CD14-positive monocyte (primary cell): ENCODE data around the gene SYNDIG1. TPM values are rescaled to one million over a fixed set of nuclear protein-coding genes. Genes with fewer than 3 reads are reported as not detected.

Experiments
- DNase-seq, 3 donors: peaks; one replicate each; pipeline ENCODE4 v3.0.0-alpha.2; 2011 to 2022
- H2AFZ ChIP-seq: 2 replicates; pipeline ENCODE4 v1.6.0; 2012; ENCODE audit warnings: mild to moderate bottlenecking, low read depth, low read length, inconsistent platforms; ENCODE audit not compliant: insufficient read depth, poor library complexity, severe bottlenecking
- H3K27ac ChIP-seq, 2 donors: 1 replicate in 1 of 2; 2 replicates in 1 of 2; pipeline ENCODE4 v1.5.1; 2012 to 2013; ENCODE audit warnings: low read length in 2 of 2, control low read depth in 1 of 2, inconsistent platforms in 1 of 2, low read depth in 1 of 2, mild to moderate bottlenecking in 1 of 2
- H3K27me3 ChIP-seq, 2 donors: one replicate each; pipeline versions ENCODE4 v1.6.0 to v1.6.1; 2011 to 2013; ENCODE audit warnings: low read length in 2 of 2; ENCODE audit not compliant: control insufficient read depth in 2 of 2, insufficient read depth in 2 of 2
- H3K36me3 ChIP-seq, 2 donors: replicated peaks in 1 of 2; 1 replicate in 1 of 2; 2 replicates in 1 of 2; pipeline versions ENCODE4 v1.5.1 to v1.6.1; 2012 to 2013; ENCODE audit warnings: low read length in 2 of 2, control low read depth in 1 of 2, inconsistent platforms in 1 of 2, mild to moderate bottlenecking in 1 of 2; ENCODE audit not compliant: insufficient read depth in 2 of 2, control insufficient read depth in 1 of 2
- H3K4me1 ChIP-seq, 2 donors: 1 replicate in 1 of 2; 2 replicates in 1 of 2; pipeline versions ENCODE4 v1.5.1 to v1.6.1; 2012 to 2013; ENCODE audit warnings: low read length in 2 of 2, control low read depth in 1 of 2, inconsistent platforms in 1 of 2, mild to moderate bottlenecking in 1 of 2, moderate library complexity in 1 of 2; ENCODE audit not compliant: insufficient read depth in 2 of 2, control insufficient read depth in 1 of 2
- H3K4me2 ChIP-seq: replicated peaks from 2 replicates; pipeline ENCODE3; 2012; ENCODE audit warnings: low read length, moderate library complexity, mild to moderate bottlenecking; ENCODE audit not compliant: poor library complexity, severe bottlenecking; ENCODE audit errors: extremely low read depth
- H3K4me3 ChIP-seq, 3 experiments: fragments of 200-600 bp in 1 of 3; sonication (generic) in 1 of 3; replicated peaks in 1 of 3; 1 replicate in 2 of 3; 2 replicates in 1 of 3; pipeline ENCODE4 v1.5.1; 2011 to 2013; ENCODE audit warnings: low read length in 3 of 3, mild to moderate bottlenecking in 3 of 3, control low read depth in 2 of 3, low read depth in 2 of 3, inconsistent platforms in 1 of 3, moderate library complexity in 1 of 3
- H3K79me2 ChIP-seq: 2 replicates; pipeline ENCODE4 v1.6.0; 2012; ENCODE audit warnings: mild to moderate bottlenecking, control low read depth, inconsistent platforms, low read length, moderate library complexity; ENCODE audit not compliant: insufficient read depth
- H3K9ac ChIP-seq: 2 replicates; pipeline ENCODE4 v1.6.0; 2017; ENCODE audit warnings: low read length, mild to moderate bottlenecking; ENCODE audit not compliant: insufficient read depth, poor library complexity, severe bottlenecking
- H3K9me3 ChIP-seq, 2 donors: replicated peaks in 1 of 2; 1 replicate in 1 of 2; 2 replicates in 1 of 2; pipeline versions ENCODE4 v1.5.1 to v1.6.1; 2012 to 2013; ENCODE audit warnings: low read length in 2 of 2, control low read depth in 1 of 2; ENCODE audit not compliant: control insufficient read depth in 1 of 2, insufficient read depth in 1 of 2
- H4K20me1 ChIP-seq: 2 replicates; pipeline ENCODE4 v1.6.0; 2012; ENCODE audit warnings: mild to moderate bottlenecking, low read length, control low read depth, moderate library complexity; ENCODE audit not compliant: insufficient read depth
- H3K27ac Mint-ChIP-seq, 7 donors: one replicate each; pipeline ENCODE4 v1.8.0; 2020; ENCODE audit warnings: mild to moderate bottlenecking in 7 of 7, mixed read lengths in 7 of 7, moderate library complexity in 6 of 7, inconsistent platforms in 2 of 7
- H3K27me3 Mint-ChIP-seq, 3 donors: one replicate each; pipeline ENCODE4 v1.8.0; 2021 to 2022; ENCODE audit warnings: low read depth in 3 of 3, mild to moderate bottlenecking in 3 of 3, mixed read lengths in 3 of 3, moderate library complexity in 3 of 3, inconsistent platforms in 1 of 3
- H3K36me3 Mint-ChIP-seq, 2 donors: one replicate each; pipeline ENCODE4 v1.8.0; 2020; ENCODE audit warnings: mixed read lengths in 2 of 2, inconsistent platforms in 1 of 2, mild to moderate bottlenecking in 1 of 2
- H3K4me1 Mint-ChIP-seq: one replicate; pipeline ENCODE4 v1.8.0; 2020; ENCODE audit warnings: mild to moderate bottlenecking, mixed read lengths
- H3K4me3 Mint-ChIP-seq, 2 donors: one replicate each; pipeline ENCODE4 v1.8.0; 2020; ENCODE audit warnings: mild to moderate bottlenecking in 2 of 2, mixed read lengths in 2 of 2, moderate library complexity in 1 of 2
- H3K9me3 Mint-ChIP-seq, 7 donors: one replicate each; pipeline ENCODE4 v1.8.0; 2020 to 2022; ENCODE audit warnings: mixed read lengths in 7 of 7, mild to moderate bottlenecking in 6 of 7, moderate library complexity in 6 of 7, inconsistent platforms in 2 of 7
- CTCF ChIP-seq: fragments of 200-600 bp; IDR thresholded peaks from one replicate; pipeline ENCODE4 v1.8.0; 2022; ENCODE audit warnings: antibody characterized with exemption, mild to moderate bottlenecking
- WGBS: methylation state at CpG from one replicate; pipeline ENCODE4 v1.1.5; 2013; ENCODE audit warnings: missing lambda C conversion rate; ENCODE audit not compliant: insufficient coverage; 5-methylcytosine and 5-hydroxymethylcytosine counted together
- intact Hi-C, 2 donors: fragments of 100-400 bp; cut with micrococcal nuclease; formaldehyde crosslinking; loops; one replicate each; pipeline versions ENCODE4 v1.15.0 to v1.15.1; 2023
- polyA plus RNA-seq, 3 donors: library from polyadenylated mRNA; depleted of rRNA in 1 of 3; unstranded in 2 of 3; stranded (reverse) in 1 of 3; fragments of 300-500 nt in 2 of 3; fragments of >200 nt in 1 of 3; fragmentation: Illumina TruSeq in 2 of 3; gene quantifications; 1 replicate in 2 of 3; 2 replicates in 1 of 3; pipeline ENCODE4 v1.2.3, GENCODE V29; 2012 to 2021

SYNDIG1 gene
- polyA plus RNA-seq, 3 donors = not detected

- no peaks in the 10 kb centered on the region for H3K4me1 Mint-ChIP-seq
- Histone ChIP-seq H3K9ac (no peak overlapping the region), H3K27ac (no peak overlapping the region), H3K36me3 (no peaks in the 10 kb centered on the region), H3K9me3 (no peaks in the 10 kb centered on the region), H2AFZ (no peak overlapping the region), H3K27me3 (no peaks in the 10 kb centered on the region), H3K4me2 (no peak overlapping the region), H4K20me1 (no peaks in the 10 kb centered on the region), H3K4me3 (no peak overlapping the region), H3K79me2 (no peaks in the 10 kb centered on the region), H3K4me1 (no peaks in the 10 kb centered on the region)
- no peaks in the 10 kb centered on the region for H3K36me3 Mint-ChIP-seq
- H3K4me3 Mint-ChIP-seq = no peak overlapping the region
- TF ChIP-seq CTCF = no peak
- H3K27ac Mint-ChIP-seq = no peak overlapping the region
- WGBS = 100% methylated on average over 3 of the region's 6 CpGs
- no peak for DNase-seq
- peaks cover 0 to 5% (median 4%) of the 10 kb centered on the region in 3 donors for H3K27me3 Mint-ChIP-seq
- intact Hi-C loops = no loop called here
- peaks cover 0 to 2% (median 0%) of the 10 kb centered on the region in 7 donors for H3K9me3 Mint-ChIP-seq
Observed at GRCh38 chr20:24588047-24588635, 118.7 kb downstream of the SYNDIG1 start.

GRCh38 chr20:24588725-24589340 lies 119.4 kb downstream of the SYNDIG1 start:
- Histone ChIP-seq H3K27ac (no peak overlapping the region), H3K79me2 (no peaks in the 10 kb centered on the region), H3K9ac (no peak overlapping the region), H3K4me3 (no peak overlapping the region), H4K20me1 (no peaks in the 10 kb centered on the region), H3K36me3 (no peaks in the 10 kb centered on the region), H3K4me2 (no peak overlapping the region), H3K4me1 (no peaks in the 10 kb centered on the region), H3K9me3 (no peaks in the 10 kb centered on the region), H3K27me3 (no peaks in the 10 kb centered on the region), H2AFZ (no peak overlapping the region)
- no peak for DNase-seq
- intact Hi-C loops = no loop called here
- Mint-ChIP-seq H3K27me3 (peaks cover 0 to 3% (median 1%) of the 10 kb centered on the region in 3 donors), H3K27ac (no peak overlapping the region), H3K36me3 (no peaks in the 10 kb centered on the region), H3K4me1 (no peaks in the 10 kb centered on the region), H3K4me3 (no peak overlapping the region), H3K9me3 (no peaks in the 10 kb centered on the region)
- TF ChIP-seq CTCF = no peak
- WGBS = 67% methylated on average over 1 of the region's 4 CpGs
